GM23338 (cell line): Measurements from ENCODE around the gene LRRC40. TPM values are rescaled to one million over a fixed set of nuclear protein-coding genes. Genes with fewer than 3 reads are reported as not detected.
"Not testable (repeated sequence)": the region's sequence is repeated elsewhere in the genome, so short reads cannot be mapped to it uniquely, and the experiment has no call there.

Source experiments
- ATAC-seq: fragments of 200-7000 bp; cut with Tn5 transposase; 3 replicates; pipeline ENCODE4 v1.9.1; 2020
- DNase-seq: peaks from one replicate; pipeline ENCODE4 v3.0.0-alpha.2; 2015; ENCODE audit warnings: low spot score
- H2AFZ ChIP-seq: fragments of 200-600 bp; sonication (generic); 2 replicates; pipeline ENCODE4 v1.8.0; 2016; ENCODE audit warnings: antibody characterized with exemption, mild to moderate bottlenecking, moderate library complexity
- H3F3A ChIP-seq: fragments of 200-600 bp; sonication (generic); replicated peaks from 2 replicates; pipeline ENCODE4 v1.8.0; 2017; ENCODE audit warnings: antibody characterized with exemption, mixed run types, low read depth
- H3K27ac ChIP-seq: fragments of 200-600 bp; sonication (generic); 2 replicates; pipeline ENCODE4 v1.6.1; 2016; ENCODE audit warnings: low read depth
- H3K27me3 ChIP-seq: fragments of 200-600 bp; sonication (generic); 2 replicates; pipeline ENCODE4 v1.8.0; 2016; ENCODE audit warnings: mild to moderate bottlenecking, mixed run types, moderate library complexity; ENCODE audit not compliant: insufficient read depth
- H3K36me3 ChIP-seq: fragments of 200-600 bp; sonication (generic); 2 replicates; pipeline ENCODE4 v1.8.0; 2016; ENCODE audit warnings: mild to moderate bottlenecking; ENCODE audit not compliant: insufficient read depth
- H3K4me1 ChIP-seq: fragments of 200-600 bp; sonication (generic); 2 replicates; pipeline ENCODE4 v1.8.0; 2016; ENCODE audit warnings: mild to moderate bottlenecking, moderate library complexity; ENCODE audit not compliant: insufficient read depth
- H3K4me2 ChIP-seq: fragments of 200-600 bp; sonication (generic); 2 replicates; pipeline ENCODE4 v1.7.1; 2017; ENCODE audit warnings: mixed run types
- H3K4me3 ChIP-seq: fragments of 200-600 bp; sonication (generic); 2 replicates; pipeline ENCODE4 v1.6.1; 2016; ENCODE audit warnings: mixed run types
- H3K79me2 ChIP-seq: fragments of 200-600 bp; sonication (generic); replicated peaks from 2 replicates; pipeline ENCODE4 v1.8.0; 2017; ENCODE audit warnings: mild to moderate bottlenecking; ENCODE audit not compliant: insufficient read depth
- H3K9me2 ChIP-seq: fragments of 200-600 bp; sonication (generic); 2 replicates; pipeline ENCODE4 v1.8.0; 2017; ENCODE audit not compliant: insufficient read depth
- H4K20me1 ChIP-seq: fragments of 200-600 bp; sonication (generic); replicated peaks from 2 replicates; pipeline ENCODE4 v1.8.0; 2017; ENCODE audit warnings: mild to moderate bottlenecking; ENCODE audit not compliant: insufficient read depth
- H3K27ac Mint-ChIP-seq: 2 replicates; pipeline ENCODE4 v1.8.0; 2020; ENCODE audit warnings: inconsistent platforms, mild to moderate bottlenecking, moderate library complexity, mixed read lengths
- H3K27me3 Mint-ChIP-seq: 3 replicates; pipeline ENCODE4 v1.8.0; 2022; ENCODE audit warnings: low read depth, mild to moderate bottlenecking, moderate library complexity, mixed read lengths, inconsistent platforms; ENCODE audit not compliant: insufficient read depth, poor library complexity
- H3K36me3 Mint-ChIP-seq: 3 replicates; pipeline ENCODE4 v1.8.0; 2021; ENCODE audit warnings: low read depth, mild to moderate bottlenecking, inconsistent platforms, moderate library complexity, mixed read lengths
- H3K4me1 Mint-ChIP-seq: 3 replicates; pipeline ENCODE4 v1.8.0; 2020; ENCODE audit warnings: mild to moderate bottlenecking, inconsistent platforms, mixed read lengths
- H3K4me3 Mint-ChIP-seq: 3 replicates; pipeline ENCODE4 v1.8.0; 2021; ENCODE audit warnings: moderate library complexity, mild to moderate bottlenecking, inconsistent platforms, mixed read lengths
- H3K9me3 Mint-ChIP-seq: 3 replicates; pipeline ENCODE4 v1.8.0; 2020; ENCODE audit warnings: moderate library complexity, mild to moderate bottlenecking, inconsistent platforms, mixed read lengths
- CREB1 ChIP-seq: fragments of 250-450 bp; sonication (Bioruptor Pico); IDR thresholded peaks from 2 replicates; pipeline ENCODE4 v1.5.0; 2020; ENCODE audit warnings: low read depth, mild to moderate bottlenecking, moderate library complexity
- CTCF ChIP-seq, 2 experiments: fragments of 200-600 bp in 1 of 2; sonication (generic) in 1 of 2; conservative IDR thresholded peaks; 2 replicates each; pipeline versions ENCODE4 v1.5.1 to v1.6.1; 2016 to 2017; ENCODE audit warnings: antibody characterized with exemption in 2 of 2, low read depth in 2 of 2, mild to moderate bottlenecking in 2 of 2, moderate library complexity in 1 of 2
- ETS1 ChIP-seq: IDR thresholded peaks from 2 replicates; pipeline ENCODE4 v1.6.1; 2016; ENCODE audit warnings: antibody characterized with exemption
- EZH2 ChIP-seq: fragments of 200-600 bp; sonication (generic); IDR thresholded peaks from one replicate; pipeline ENCODE4 v1.8.0; 2017; ENCODE audit warnings: antibody characterized with exemption, mild to moderate bottlenecking, low read depth; ENCODE audit not compliant: unreplicated experiment
- JUNB ChIP-seq: IDR thresholded peaks from one replicate; pipeline ENCODE4 v1.6.1; 2016; ENCODE audit warnings: antibody characterized with exemption; ENCODE audit not compliant: unreplicated experiment
- NANOG ChIP-seq: IDR thresholded peaks from 2 replicates; pipeline ENCODE4 v1.6.1; 2016; ENCODE audit warnings: antibody characterized with exemption, borderline replicate concordance
- POLR2AphosphoS5 ChIP-seq: IDR thresholded peaks from 2 replicates; pipeline ENCODE4 v1.6.1; 2016; ENCODE audit warnings: antibody characterized with exemption, low read depth
- ZNF114 ChIP-seq: fragments of 250-450 bp; sonication (Bioruptor Pico); IDR thresholded peaks from 2 replicates; pipeline ENCODE4 v1.5.0; 2020; ENCODE audit warnings: mild to moderate bottlenecking, moderate library complexity
- ZNF331 ChIP-seq: fragments of 250-450 bp; sonication (Bioruptor Pico); IDR thresholded peaks from 2 replicates; pipeline ENCODE4 v1.5.0; 2020; ENCODE audit warnings: low read depth, mild to moderate bottlenecking, moderate library complexity
- polyA plus RNA-seq: library from polyadenylated mRNA; unstranded; fragments of >200 nt; fragmentation: Nextera tagmentation; extraction: Ambion mirVana; gene quantifications from 2 replicates; pipeline ENCODE4 v1.2.1, GENCODE V29; 2016
- total RNA-seq: library from RNA; depleted of rRNA; stranded (reverse); fragments of >200 nt; shearing (Covaris generic); gene quantifications from 2 replicates; pipeline ENCODE4 v1.2.3, GENCODE V29; 2014

Gene LRRC40
- total and polyA plus RNA-seq, 2 experiments from 2014 or later = 33.9 to 50.5 TPM

DNA sequence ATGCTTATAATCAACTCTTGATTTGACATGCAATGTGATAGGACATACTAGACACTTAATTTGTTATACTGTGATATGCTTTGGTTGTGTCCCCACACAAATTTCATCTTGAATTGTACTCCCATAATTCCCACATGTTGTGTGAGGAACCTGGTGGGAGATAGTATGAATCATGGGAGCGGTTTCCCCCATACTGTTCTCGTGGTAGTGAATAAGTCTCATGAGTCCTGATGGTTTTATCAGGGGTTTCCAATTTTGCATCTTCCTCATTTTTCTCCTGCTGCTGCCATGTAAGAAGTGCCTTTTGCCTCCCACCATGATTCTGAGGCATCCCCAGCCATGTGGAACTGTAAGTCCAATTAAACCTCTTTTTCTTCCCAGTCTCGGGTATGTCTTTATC is 20.2 kb downstream of the LRRC40 start:
- not testable (repeated sequence) for H3K4me1 ChIP-seq, H3K9me2 ChIP-seq, H3K27me3 Mint-ChIP-seq, H3K36me3 Mint-ChIP-seq, H3K27ac Mint-ChIP-seq, H3K4me2 ChIP-seq, H3K4me3 ChIP-seq, H3K9me3 Mint-ChIP-seq, H3K27ac ChIP-seq, H3K36me3 ChIP-seq, H3K79me2 ChIP-seq, DNase-seq, H3K4me1 Mint-ChIP-seq, ATAC-seq, H3K4me3 Mint-ChIP-seq, H3F3A ChIP-seq, H4K20me1 ChIP-seq, H3K27me3 ChIP-seq, H2AFZ ChIP-seq

- no peaks in the 10 kb centered on the region for H3K4me1 ChIP-seq
- H3K36me3 Mint-ChIP-seq = no peaks in the 10 kb centered on the region; the same call in 2 of the 3 replicates
- ATAC-seq (no peak), DNase-seq (no peak)
- H3K9me2 ChIP-seq = no peaks in the 10 kb centered on the region
- H3K27me3 Mint-ChIP-seq = no peaks in the 10 kb centered on the region
- H3K27ac Mint-ChIP-seq = no peak overlapping the region
- H3K27me3 ChIP-seq = no peaks in the 10 kb centered on the region
- no peaks in the 10 kb centered on the region; the same call in 1 of the 2 replicates for H4K20me1 ChIP-seq
- H3K4me2 ChIP-seq = no peak overlapping the region
- H3K9me3 Mint-ChIP-seq = no peaks in the 10 kb centered on the region
- no peak overlapping the region for H3K27ac ChIP-seq
- H3F3A ChIP-seq = no peaks in the 10 kb centered on the region
- no peak overlapping the region for H2AFZ ChIP-seq
- H3K36me3 ChIP-seq = no peaks in the 10 kb centered on the region
- no peak overlapping the region for H3K4me3 ChIP-seq
- H3K4me1 Mint-ChIP-seq = peaks cover 4% of the 10 kb centered on the region; the same call in 2 of the 3 replicates
- TF ChIP-seq ZNF114 (no peak), ETS1 (no peak), EZH2 (no peak), CTCF (conservative IDR thresholded peaks at IDR 0.05; ENCODE audit: low read depth in 2 of 2) (no peak), POLR2AphosphoS5 (no peak), ZNF331 (CRISPR knock-in tag) (no peak), CREB1 (CRISPR knock-in tag) (no peak), NANOG (no peak), JUNB (no peak)
- H3K4me3 Mint-ChIP-seq = no peak overlapping the region
- no peaks in the 10 kb centered on the region for H3K79me2 ChIP-seq
These were observed 33.9 kb downstream of the LRRC40 start for GRCh38 chr1:70171512-70171911.
